ENCODE measurements around the gene CAPN1. TPM values are rescaled to one million over a fixed set of nuclear protein-coding genes. Genes with fewer than 3 reads are reported as not detected.
"Not testable (repeated sequence)": the region's sequence is repeated elsewhere in the genome, so short reads cannot be mapped to it uniquely, and the experiment has no call there.

CAPN1 gene
- total and polyA plus RNA-seq, 12 donors, result 61.6 to 110 (median 84.8) TPM

DNA sequence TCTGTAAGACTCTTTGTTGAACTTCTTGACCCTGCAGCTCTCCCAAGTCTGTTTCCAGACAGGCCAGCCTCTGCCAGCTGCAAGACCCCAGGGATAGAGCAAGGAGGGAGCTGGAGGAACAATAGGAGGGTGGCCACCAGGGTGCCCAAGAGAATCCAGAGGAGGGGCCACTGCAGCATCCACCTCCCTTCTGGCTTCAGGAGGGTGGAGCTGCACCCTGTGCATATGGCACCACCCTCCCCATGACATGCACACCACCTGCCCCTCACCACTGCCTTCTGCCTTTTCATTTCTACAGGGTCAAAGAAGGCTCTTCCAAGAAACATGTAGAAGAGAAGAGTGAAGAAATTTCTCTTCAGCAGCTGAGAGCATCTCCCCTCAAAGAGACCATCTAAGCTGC, 60.0 kb downstream of the CAPN1 start:
- Histone ChIP-seq H3K27me3 (peaks cover 0 to 7% (median 0%) of the 10 kb centered on the region in 7 donors), H3K36me3 (no peaks in the 10 kb centered on the region), H3K4me3 (no peak overlapping the region), H3K9me3 (peaks cover 0 to 14% (median 0%) of the 10 kb centered on the region in 11 donors), H3K4me1 (no peaks in the 10 kb centered on the region), H3K27ac (no peak overlapping the region)
- ATAC-seq (no peak), DNase-seq (no peak)
- TF ChIP-seq, protein P1, sequence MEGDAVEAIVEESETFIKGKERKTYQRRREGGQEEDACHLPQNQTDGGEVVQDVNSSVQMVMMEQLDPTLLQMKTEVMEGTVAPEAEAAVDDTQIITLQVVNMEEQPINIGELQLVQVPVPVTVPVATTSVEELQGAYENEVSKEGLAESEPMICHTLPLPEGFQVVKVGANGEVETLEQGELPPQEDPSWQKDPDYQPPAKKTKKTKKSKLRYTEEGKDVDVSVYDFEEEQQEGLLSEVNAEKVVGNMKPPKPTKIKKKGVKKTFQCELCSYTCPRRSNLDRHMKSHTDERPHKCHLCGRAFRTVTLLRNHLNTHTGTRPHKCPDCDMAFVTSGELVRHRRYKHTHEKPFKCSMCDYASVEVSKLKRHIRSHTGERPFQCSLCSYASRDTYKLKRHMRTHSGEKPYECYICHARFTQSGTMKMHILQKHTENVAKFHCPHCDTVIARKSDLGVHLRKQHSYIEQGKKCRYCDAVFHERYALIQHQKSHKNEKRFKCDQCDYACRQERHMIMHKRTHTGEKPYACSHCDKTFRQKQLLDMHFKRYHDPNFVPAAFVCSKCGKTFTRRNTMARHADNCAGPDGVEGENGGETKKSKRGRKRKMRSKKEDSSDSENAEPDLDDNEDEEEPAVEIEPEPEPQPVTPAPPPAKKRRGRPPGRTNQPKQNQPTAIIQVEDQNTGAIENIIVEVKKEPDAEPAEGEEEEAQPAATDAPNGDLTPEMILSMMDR (IDR thresholded peaks at IDR 0.05), result no peak
- intact Hi-C loops (cut with DNase I), result no loop called here

DNA sequence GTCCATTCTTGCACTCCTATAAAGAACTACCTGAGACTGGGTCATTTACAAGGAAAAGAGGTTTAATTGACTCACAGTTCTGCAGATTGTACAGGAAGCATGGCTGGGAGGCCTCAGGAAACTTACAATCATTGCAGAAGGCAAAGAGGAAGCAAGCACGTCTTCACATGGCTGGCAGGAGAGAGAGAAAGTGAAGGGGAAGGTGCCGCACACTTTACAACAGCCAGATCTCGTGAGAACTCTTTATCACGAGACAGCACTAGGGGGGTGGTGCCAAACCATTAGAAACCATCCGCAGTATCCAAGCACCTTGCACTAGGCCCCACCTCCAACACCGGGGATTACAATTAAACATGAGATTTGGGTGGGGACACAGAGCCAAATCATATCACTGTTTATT, 60.7 kb downstream of the CAPN1 start:
- ATAC-seq (no peak), DNase-seq (no peak)
- 78 to 80% methylated on average over 6 of the region's 6 CpGs for WGBS, 2 donors
- TF ChIP-seq, protein P1 (IDR thresholded peaks at IDR 0.05), result no peak
- peaks cover 0 to 7% (median 0%) of the 10 kb centered on the region in 7 donors for H3K27me3 ChIP-seq
- H3K36me3 ChIP-seq, result no peaks in the 10 kb centered on the region
- H3K27ac ChIP-seq, result no peak overlapping the region
- no peaks in the 10 kb centered on the region for H3K4me1 ChIP-seq
- no peak overlapping the region for H3K4me3 ChIP-seq
- intact Hi-C loops (cut with DNase I), result no loop called here
- H3K9me3 ChIP-seq, result peaks cover 0 to 14% (median 0%) of the 10 kb centered on the region in 11 donors

DNA sequence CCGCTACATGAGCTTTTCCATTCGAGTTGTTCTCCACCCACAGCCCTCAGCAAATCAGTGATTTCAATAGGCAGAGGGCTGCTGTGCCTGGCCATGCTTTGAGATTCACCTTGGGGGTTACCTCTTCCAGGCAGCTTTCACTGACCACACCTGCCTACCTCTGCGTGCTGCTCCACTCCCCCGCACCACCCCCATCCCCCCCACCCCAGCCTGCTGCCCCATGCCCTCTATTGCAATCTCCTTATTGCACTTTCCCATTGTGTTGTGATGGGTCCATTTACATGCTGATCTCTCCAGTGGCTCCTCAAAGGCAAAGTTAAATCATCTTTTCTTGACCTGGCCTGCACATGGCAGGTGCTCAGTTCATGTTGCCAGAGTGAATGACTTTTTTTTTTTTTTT, 62.1 kb downstream of the CAPN1 start:
- H3K9me3 ChIP-seq, result peaks cover 0 to 14% (median 0%) of the 10 kb centered on the region in 11 donors

DNA sequence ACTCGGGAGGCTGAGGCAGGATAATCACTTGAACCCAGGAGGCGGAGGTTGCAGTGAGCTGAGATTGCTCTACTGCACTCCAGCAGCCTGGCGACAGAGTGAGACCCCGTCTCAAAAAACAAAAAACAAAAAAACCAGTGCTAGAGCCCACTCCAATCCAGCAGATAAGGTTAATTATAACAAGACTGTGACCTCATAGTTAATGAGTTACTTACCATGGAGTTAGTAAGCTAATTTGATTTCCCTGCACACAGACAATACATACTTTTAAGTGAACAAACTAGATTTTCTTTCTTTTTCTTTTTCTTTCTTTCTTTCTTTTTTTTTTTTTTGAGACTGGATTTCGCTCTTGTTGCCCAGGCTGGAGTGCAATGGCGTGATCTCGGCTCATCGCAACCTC, 63.3 kb downstream of the CAPN1 start:
- intact Hi-C loops (cut with DNase I); H3K4me3 ChIP-seq; H3K4me1 ChIP-seq; H3K27me3 ChIP-seq; H3K27ac ChIP-seq; ATAC-seq; H3K36me3 ChIP-seq; DNase-seq: not testable (repeated sequence)
- 93 to 95% methylated on average over 8 of the region's 8 CpGs for WGBS, 2 donors
- H3K9me3 ChIP-seq, result peaks cover 0 to 14% (median 0%) of the 10 kb centered on the region in 11 donors

More for the DNA sequence above, 62.1 kb downstream of the CAPN1 start:
- Histone ChIP-seq H3K27me3 (peaks cover 0 to 7% (median 0%) of the 10 kb centered on the region in 7 donors), H3K27ac (no peak overlapping the region), H3K4me3 (no peak overlapping the region), H3K36me3 (no peaks in the 10 kb centered on the region), H3K4me1 (no peaks in the 10 kb centered on the region)
- no peak for ATAC-seq
- intact Hi-C loops (cut with DNase I), result no loop called here
- TF ChIP-seq, protein P1 (IDR thresholded peaks at IDR 0.05), result no peak
- WGBS, 2 donors, result 43 to 64% methylated on average over 4 of the region's 4 CpGs
- no peak for DNase-seq

DNA sequence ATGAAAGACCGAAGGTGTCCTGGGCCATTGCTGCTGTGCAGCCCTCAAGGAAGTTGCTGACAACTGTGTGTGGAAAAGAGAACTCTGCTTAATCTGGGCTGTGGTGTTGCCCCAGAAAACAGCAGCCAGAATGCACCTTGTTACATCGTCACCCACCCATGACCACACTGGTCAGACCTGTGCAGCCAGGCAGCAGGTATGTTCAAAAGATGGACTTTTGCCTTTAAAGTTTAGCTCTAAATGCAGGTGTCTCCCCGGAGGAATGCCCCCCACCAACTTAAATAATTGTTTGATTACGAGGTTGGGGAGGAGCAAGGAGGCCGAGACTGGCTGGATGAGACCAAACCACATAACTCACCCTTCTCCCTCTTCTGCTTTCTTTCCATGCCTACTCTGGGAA, 64.8 kb downstream of the CAPN1 start:
- intact Hi-C loops (cut with DNase I), result no loop called here
- peaks cover 0 to 5% (median 0%) of the 10 kb centered on the region in 7 donors for H3K27me3 ChIP-seq
- H3K36me3 ChIP-seq, result no peaks in the 10 kb centered on the region
- H3K4me1 ChIP-seq, result no peaks in the 10 kb centered on the region
- H3K27ac ChIP-seq, result no peak overlapping the region
- no peak for DNase-seq
- ATAC-seq, result no peak
- H3K9me3 ChIP-seq, result peaks cover 0 to 14% (median 0%) of the 10 kb centered on the region in 11 donors
- WGBS, 2 donors, result 85 to 91% methylated on average over 5 of the region's 5 CpGs
- H3K4me3 ChIP-seq, result no peak overlapping the region
- TF ChIP-seq, protein P1 (IDR thresholded peaks at IDR 0.05), result no peak

DNA sequence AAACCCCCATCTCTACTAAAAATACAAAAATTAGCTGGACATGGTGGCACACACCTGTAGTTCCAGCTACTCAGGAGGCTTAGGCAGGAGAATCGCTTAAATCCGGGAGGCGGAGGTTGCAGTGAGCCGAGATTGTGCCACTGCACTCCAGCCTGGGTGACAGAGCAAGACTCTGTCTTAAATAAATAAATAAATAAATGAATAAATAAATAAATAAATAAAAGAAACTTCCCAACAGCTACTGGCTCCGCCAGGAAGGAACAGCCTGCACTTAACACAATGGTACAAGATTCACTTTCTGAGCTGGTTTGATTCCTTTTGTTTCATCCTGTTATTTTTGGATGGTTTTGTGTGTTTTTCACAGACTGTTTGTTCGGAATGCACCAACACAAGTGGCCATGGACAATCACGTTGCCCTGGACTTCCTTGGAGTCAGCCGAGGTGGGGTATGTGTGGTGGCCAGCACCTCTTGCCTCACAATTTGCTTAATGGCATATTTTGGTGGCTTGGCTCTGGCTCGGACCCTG, 66.5 kb downstream of the CAPN1 start:
- H3K9me3 ChIP-seq; H3K36me3 ChIP-seq; H3K4me3 ChIP-seq; H3K4me1 ChIP-seq; H3K27me3 ChIP-seq; intact Hi-C loops (cut with DNase I); DNase-seq; ATAC-seq; H3K27ac ChIP-seq: not testable (repeated sequence)
- WGBS, 2 donors, result 71 to 82% methylated on average over 9 of the region's 9 CpGs
